BE2C (cell line): ENCODE data around the gene ZNF568. TPM values are rescaled to one million over a fixed set of nuclear protein-coding genes. Genes with fewer than 3 reads are reported as not detected.

Experiments
- DNase-seq: peaks from one replicate; pipeline ENCODE4 v3.0.0-alpha.2; 2020
- H3K27me3 ChIP-seq: fragments of 250-450 bp; sonication (Bioruptor Pico); 2 replicates; pipeline ENCODE4 v1.5.1; 2020; ENCODE audit warnings: mild to moderate bottlenecking
- H3K36me3 ChIP-seq: fragments of 250-450 bp; sonication (Bioruptor Pico); 2 replicates; pipeline ENCODE4 v1.5.1; 2020; ENCODE audit warnings: mild to moderate bottlenecking
- H3K4me1 ChIP-seq: fragments of 250-450 bp; sonication (Bioruptor Pico); 2 replicates; pipeline ENCODE4 v1.5.1; 2020
- H3K4me3 ChIP-seq: 2 replicates; pipeline ENCODE4 v1.5.1; 2011; ENCODE audit warnings: low read depth, low read length
- H3K9me3 ChIP-seq: fragments of 250-450 bp; sonication (Bioruptor Pico); 2 replicates; pipeline ENCODE4 v1.5.1; 2020
- CTCF ChIP-seq: IDR thresholded peaks from 2 replicates; pipeline ENCODE4 v1.5.1; 2012; ENCODE audit warnings: mild to moderate bottlenecking, low read depth, low read length
- polyA plus RNA-seq: library from polyadenylated mRNA; unstranded; fragments of >200 nt; gene quantifications from one replicate; pipeline ENCODE4 v1.2.1, GENCODE V29; 2012; ENCODE audit warnings: low read depth, missing spikeins; ENCODE audit not compliant: insufficient read length, insufficient read depth

ZNF568 gene
- 13.4 TPM for polyA plus RNA-seq

- Histone ChIP-seq H3K4me1 (no peaks in the 10 kb centered on the region), H3K9me3 (no peaks in the 10 kb centered on the region), H3K27me3 (no peaks in the 10 kb centered on the region), H3K4me3 (peak within 1 kb of the TSS; percentile 94), H3K36me3 (peaks cover 6% of the 10 kb centered on the region; the same call in 1 of the 2 replicates)
- peak; percentile 73 for TF ChIP-seq CTCF
- peak; percentile 95 for DNase-seq
Measured at GRCh38 chr19:36915992-36916830, at the start of gene ZNF568, which contains the start of gene ZNF829. TSS of gene ZNF568 (plus strand) at chr19:36916332. CDS start at chr19:36922771, 6,439 bp downstream. TSS of gene ZNF829 (minus strand) at chr19:36916291. CDS start at chr19:36915167, 1,124 bp downstream.

- H3K27me3 ChIP-seq, result no peaks in the 10 kb centered on the region
- no peak overlapping the region for H3K4me3 ChIP-seq
- H3K9me3 ChIP-seq, result peaks cover 4% of the 10 kb centered on the region; the same call in 1 of the 2 replicates
- H3K36me3 ChIP-seq, result no peaks in the 10 kb centered on the region
- no peak for TF ChIP-seq CTCF
- H3K4me1 ChIP-seq, result no peaks in the 10 kb centered on the region
- DNase-seq, result no peak
Measured at GRCh38 chr19:36876993-36877938, 38.9 kb upstream of the ZNF568 start.

GRCh38 chr19:36891768-36892357 lies 24.3 kb upstream of the ZNF568 start:
- Histone ChIP-seq H3K9me3 (peaks cover 10% of the 10 kb centered on the region), H3K27me3 (no peaks in the 10 kb centered on the region), H3K4me1 (no peaks in the 10 kb centered on the region), H3K36me3 (peaks cover 20% of the 10 kb centered on the region), H3K4me3 (no peak overlapping the region)
- TF ChIP-seq CTCF, result no peak
- DNase-seq, result no peak

GRCh38 chr19:36894849-36895383 lies 21.2 kb upstream of the ZNF568 start:
- Histone ChIP-seq H3K4me3 (no peak overlapping the region), H3K27me3 (no peaks in the 10 kb centered on the region), H3K36me3 (peaks cover 19% of the 10 kb centered on the region), H3K4me1 (no peaks in the 10 kb centered on the region), H3K9me3 (peaks cover 10% of the 10 kb centered on the region)
- DNase-seq, result no peak
- TF ChIP-seq CTCF, result no peak

- Histone ChIP-seq H3K27me3 (no peaks in the 10 kb centered on the region), H3K9me3 (0 out of 2 replicates have a peak, but pooled peaks cover 5% of the 10 kb centered on the region), H3K4me3 (no peak overlapping the region), H3K4me1 (no peaks in the 10 kb centered on the region), H3K36me3 (no peaks in the 10 kb centered on the region; the same call in none of the 2 replicates)
- TF ChIP-seq CTCF, result no peak
- no peak for DNase-seq
Measured at GRCh38 chr19:36898422-36898821, 17.7 kb upstream of the ZNF568 start.
